ENCODE measurements around the gene SLF1. TPM values are rescaled to one million over a fixed set of nuclear protein-coding genes. Genes with fewer than 3 reads are reported as not detected.

Gene SLF1
- total RNA-seq, 4 donors from 2014 or later, result 3.2 to 13.5 (median 10.9) TPM

GRCh38 chr5:94645053-94645452 lies 26.6 kb downstream of the SLF1 start:
- intact Hi-C loops (cut with DNase I; ENCODE audit: low total_unique reads) (no loop called here), in situ Hi-C loops (cut with MboI; ENCODE audit: low pct_ligation_motif_present in 1 of 4, low pct_unique_long_range_greater_than_20kb in 1 of 4, low sequenced_read_pairs in 3 of 4) (no loop called here)
- Histone ChIP-seq H3K27ac (no peak overlapping the region), H3K4me1 (peaks cover 0 to 6% (median 1%) of the 10 kb centered on the region in 4 donors), H3K4me3 (no peak overlapping the region), H3K36me3 (peaks cover 0 to 9% (median 3%) of the 10 kb centered on the region in 4 donors), H3K27me3 (no peaks in the 10 kb centered on the region), H3K9me3 (peaks cover 8 to 10% of the 10 kb centered on the region in 2 donors)
- 88 to 99% methylated on average over 3 of the region's 3 CpGs for WGBS, 2 donors (ENCODE audit: low coverage in 1 of 2)
- TF ChIP-seq POLR2AphosphoS5 (IDR thresholded peaks at IDR 0.05) (no peak), CTCF (IDR thresholded peaks at IDR 0.05) (no peak), POLR2A (IDR thresholded peaks at IDR 0.05) (no peak), EP300 (IDR thresholded peaks at IDR 0.05; ENCODE audit: low read depth) (no peak)
- no peak for DNase-seq

- H3K27me3 ChIP-seq, result no peaks in the 10 kb centered on the region
- no peak for DNase-seq
- no peaks in the 10 kb centered on the region for H3K36me3 ChIP-seq
- H3K4me3 ChIP-seq, result no peak overlapping the region
- peaks cover 0 to 7% (median 1%) of the 10 kb centered on the region in 4 donors for H3K4me1 ChIP-seq
- intact Hi-C loops (cut with DNase I; ENCODE audit: low total_unique reads), result no loop called here
- in situ Hi-C loops (cut with MboI; ENCODE audit: low pct_ligation_motif_present in 1 of 4, low pct_unique_long_range_greater_than_20kb in 1 of 4, low sequenced_read_pairs in 3 of 4), result no loop called here
- H3K9me3 ChIP-seq, result no peaks in the 10 kb centered on the region
- no peak overlapping the region for H3K27ac ChIP-seq
- TF ChIP-seq POLR2A (IDR thresholded peaks at IDR 0.05) (no peak), POLR2AphosphoS5 (IDR thresholded peaks at IDR 0.05) (no peak), CTCF (IDR thresholded peaks at IDR 0.05) (no peak), EP300 (IDR thresholded peaks at IDR 0.05; ENCODE audit: low read depth) (no peak)
These were observed 28.3 kb downstream of the SLF1 start for GRCh38 chr5:94646758-94647157.

- Histone ChIP-seq H3K36me3 (peaks cover 0 to 7% (median 2%) of the 10 kb centered on the region in 4 donors), H3K9me3 (peaks cover 0 to 1% of the 10 kb centered on the region in 2 donors), H3K27me3 (no peaks in the 10 kb centered on the region), H3K4me1 (peaks cover 0 to 7% (median 1%) of the 10 kb centered on the region in 4 donors), H3K27ac (peak overlapping the region in 1 of 4 donors; percentile 12), H3K4me3 (no peak overlapping the region)
- intact Hi-C loops (cut with DNase I; ENCODE audit: low total_unique reads), result no loop called here
- TF ChIP-seq CTCF (IDR thresholded peaks at IDR 0.05) (no peak), EP300 (IDR thresholded peaks at IDR 0.05; ENCODE audit: low read depth) (no peak), POLR2AphosphoS5 (IDR thresholded peaks at IDR 0.05) (peak in 1 of 3 donors; percentile 4), POLR2A (IDR thresholded peaks at IDR 0.05) (no peak)
- WGBS, 2 donors (ENCODE audit: low coverage in 1 of 2), result 66 to 85% methylated on average over 1 of the region's 1 CpG
- in situ Hi-C loops (cut with MboI; ENCODE audit: low pct_ligation_motif_present in 1 of 4, low pct_unique_long_range_greater_than_20kb in 1 of 4, low sequenced_read_pairs in 3 of 4), result no loop called here
- no peak for DNase-seq
These were observed 31.4 kb downstream of the SLF1 start for GRCh38 chr5:94649874-94650273.

GRCh38 chr5:94658272-94658671 lies 39.8 kb downstream of the SLF1 start:
- Histone ChIP-seq H3K4me3 (no peak overlapping the region), H3K9me3 (peaks cover 7 to 12% of the 10 kb centered on the region in 2 donors), H3K27ac (no peak overlapping the region), H3K4me1 (no peaks in the 10 kb centered on the region), H3K36me3 (peaks cover 0 to 41% (median 8%) of the 10 kb centered on the region in 4 donors), H3K27me3 (no peaks in the 10 kb centered on the region)
- intact Hi-C loops (cut with DNase I; ENCODE audit: low total_unique reads), result no loop called here
- WGBS, 2 donors (ENCODE audit: low coverage in 1 of 2), result 100% methylated on average over 1 of the region's 1 CpG
- no peak for DNase-seq
- TF ChIP-seq POLR2A (IDR thresholded peaks at IDR 0.05) (no peak), EP300 (IDR thresholded peaks at IDR 0.05; ENCODE audit: low read depth) (no peak), CTCF (IDR thresholded peaks at IDR 0.05) (no peak), POLR2AphosphoS5 (IDR thresholded peaks at IDR 0.05) (no peak)
- in situ Hi-C loops (cut with MboI; ENCODE audit: low pct_ligation_motif_present in 1 of 4, low pct_unique_long_range_greater_than_20kb in 1 of 4, low sequenced_read_pairs in 3 of 4), result no loop called here
